ENCODE measurements around the gene UBN1. TPM values are rescaled to one million over a fixed set of nuclear protein-coding genes. Genes with fewer than 3 reads are reported as not detected.

Gene UBN1
- total and polyA plus RNA-seq, 5 experiments from 2014 or later, result 10.9 to 40.9 (median 18.4) TPM

Other genes starting within 250 kb of the UBN1 start
- 10 to 100 TPM; 26.0 to 27.4 TPM for gene UBALD1, start 232.6 kb upstream of the UBN1 start, total RNA-seq
- 1 to 10 TPM; 2.5 to 3.9 (median 2.7) TPM for gene UBALD1, start 232.6 kb upstream of the UBN1 start, polyA plus RNA-seq
- gene MGRN1, start 222.7 kb upstream of the UBN1 start, total RNA-seq, result 10 to 100 TPM; 66.4 to 70.5 TPM
- gene MGRN1, start 222.7 kb upstream of the UBN1 start, polyA plus RNA-seq, result 1 to 10 TPM; 4.5 to 5.8 (median 5.6) TPM
- 10 to 100 TPM; 56.7 to 59.3 TPM for gene NUDT16L1, start 153.9 kb upstream of the UBN1 start, total RNA-seq
- 100 to 1,000 TPM in 2 of 3 donors, 10 to 100 TPM in 1; 90.0 to 131 (median 119) TPM for gene NUDT16L1, start 153.9 kb upstream of the UBN1 start, polyA plus RNA-seq
- gene ANKS3, start 113.2 kb upstream of the UBN1 start, total RNA-seq, result 10 to 100 TPM; 31.5 to 37.0 TPM
- 1 to 10 TPM; 4.3 to 9.0 (median 4.5) TPM for gene ANKS3, start 113.2 kb upstream of the UBN1 start, polyA plus RNA-seq
- under 1 TPM; 0.26 to 0.30 TPM for gene DNAAF8, start 112.9 kb upstream of the UBN1 start, total RNA-seq
- gene DNAAF8, start 112.9 kb upstream of the UBN1 start, polyA plus RNA-seq, result under 1 TPM in 2 of 3 donors, not detected in 1; 0.34 to 0.48 TPM
- gene ZNF500, start 80.3 kb upstream of the UBN1 start, total RNA-seq, result 10 to 100 TPM; 29.1 to 34.7 TPM
- gene ZNF500, start 80.3 kb upstream of the UBN1 start, polyA plus RNA-seq, result 10 to 100 TPM; 14.3 to 17.3 (median 16.8) TPM
- gene SEPTIN12, start 59.1 kb upstream of the UBN1 start, total RNA-seq, result not detected
- gene SEPTIN12, start 59.1 kb upstream of the UBN1 start, polyA plus RNA-seq, result not detected
- not detected for gene SMIM22, start 52.1 kb upstream of the UBN1 start, total RNA-seq
- gene SMIM22, start 52.1 kb upstream of the UBN1 start, polyA plus RNA-seq, result not detected
- gene ROGDI, start 44.8 kb upstream of the UBN1 start, total RNA-seq, result 10 to 100 TPM; 11.2 to 12.5 TPM
- gene ROGDI, start 44.8 kb upstream of the UBN1 start, polyA plus RNA-seq, result 10 to 100 TPM in 2 of 3 donors, 1 to 10 TPM in 1; 7.8 to 12.6 (median 11.8) TPM
- 100 to 1,000 TPM; 111 to 112 TPM for gene GLYR1, start 193 bp upstream of the UBN1 start, total RNA-seq
- 10 to 100 TPM; 29.7 to 39.6 (median 38.1) TPM for gene GLYR1, start 193 bp upstream of the UBN1 start, polyA plus RNA-seq
- not detected for gene PPL, start 89.7 kb downstream of the UBN1 start, total RNA-seq
- gene PPL, start 89.7 kb downstream of the UBN1 start, polyA plus RNA-seq, result under 1 TPM in 1 of 3 donors, not detected in 2; 0.48 TPM
- not detected for gene SEC14L5, start 110.8 kb downstream of the UBN1 start, total RNA-seq
- not detected for gene SEC14L5, start 110.8 kb downstream of the UBN1 start, polyA plus RNA-seq
- 10 to 100 TPM; 36.7 to 39.0 TPM for gene NAGPA, start 186.5 kb downstream of the UBN1 start, total RNA-seq
- 10 to 100 TPM; 24.8 to 34.1 (median 32.6) TPM for gene NAGPA, start 186.5 kb downstream of the UBN1 start, polyA plus RNA-seq
- not detected for gene C16orf89, start 218.5 kb downstream of the UBN1 start, total RNA-seq
- gene C16orf89, start 218.5 kb downstream of the UBN1 start, polyA plus RNA-seq, result not detected
- 10 to 100 TPM; 22.8 to 27.6 TPM for gene ALG1, start 224.4 kb downstream of the UBN1 start, total RNA-seq
- gene ALG1, start 224.4 kb downstream of the UBN1 start, polyA plus RNA-seq, result 10 to 100 TPM; 23.3 to 25.1 (median 24.3) TPM